HL-60 (cell line): ENCODE results near the gene SGMS1.

Experiments used
- DNase-seq, 2 experiments: peaks; one replicate each; pipeline ENCODE4 v3.0.0-alpha.2; 2010 to 2020; ENCODE audit warnings: low read depth in 1 of 2, low spot score in 1 of 2
- H3K27ac ChIP-seq: fragments of 250-450 bp; sonication (Bioruptor Pico); replicated peaks from 2 replicates; pipeline ENCODE4 v1.5.1; 2020; ENCODE audit warnings: mild to moderate bottlenecking, moderate library complexity
- H3K27me3 ChIP-seq: fragments of 250-450 bp; sonication (Bioruptor Pico); 2 replicates; pipeline ENCODE4 v1.5.1; 2021; ENCODE audit warnings: mild to moderate bottlenecking, moderate library complexity; ENCODE audit not compliant: insufficient read depth, poor library complexity, severe bottlenecking
- H3K4me3 ChIP-seq: replicated peaks from 2 replicates; pipeline ENCODE4 v1.5.1; 2011; ENCODE audit warnings: mild to moderate bottlenecking, control low read depth, low read length; ENCODE audit not compliant: insufficient read depth
- GABPA ChIP-seq: IDR thresholded peaks from 2 replicates; pipeline ENCODE4 v1.6.1; 2012; ENCODE audit warnings: low read depth
- POLR2AphosphoS5 ChIP-seq: IDR thresholded peaks from 2 replicates; pipeline ENCODE4 v1.6.1; 2012; ENCODE audit warnings: low read depth
- SPI1 ChIP-seq: IDR thresholded peaks from 2 replicates; pipeline ENCODE4 v1.6.1; 2012; ENCODE audit warnings: low read depth, mild to moderate bottlenecking, borderline replicate concordance
- TF ChIP-seq, protein P1 (sequence below): IDR thresholded peaks from 2 replicates; pipeline ENCODE4 v1.6.1; 2012; ENCODE audit warnings: low read depth; ENCODE audit not compliant: insufficient replicate concordance
- TF ChIP-seq, protein P2 (sequence below): IDR thresholded peaks from one replicate; pipeline ENCODE4 v1.5.1; 2011; ENCODE audit warnings: low read length, control low read depth, inconsistent platforms; ENCODE audit not compliant: insufficient read depth

The SGMS1 gene

DNA sequence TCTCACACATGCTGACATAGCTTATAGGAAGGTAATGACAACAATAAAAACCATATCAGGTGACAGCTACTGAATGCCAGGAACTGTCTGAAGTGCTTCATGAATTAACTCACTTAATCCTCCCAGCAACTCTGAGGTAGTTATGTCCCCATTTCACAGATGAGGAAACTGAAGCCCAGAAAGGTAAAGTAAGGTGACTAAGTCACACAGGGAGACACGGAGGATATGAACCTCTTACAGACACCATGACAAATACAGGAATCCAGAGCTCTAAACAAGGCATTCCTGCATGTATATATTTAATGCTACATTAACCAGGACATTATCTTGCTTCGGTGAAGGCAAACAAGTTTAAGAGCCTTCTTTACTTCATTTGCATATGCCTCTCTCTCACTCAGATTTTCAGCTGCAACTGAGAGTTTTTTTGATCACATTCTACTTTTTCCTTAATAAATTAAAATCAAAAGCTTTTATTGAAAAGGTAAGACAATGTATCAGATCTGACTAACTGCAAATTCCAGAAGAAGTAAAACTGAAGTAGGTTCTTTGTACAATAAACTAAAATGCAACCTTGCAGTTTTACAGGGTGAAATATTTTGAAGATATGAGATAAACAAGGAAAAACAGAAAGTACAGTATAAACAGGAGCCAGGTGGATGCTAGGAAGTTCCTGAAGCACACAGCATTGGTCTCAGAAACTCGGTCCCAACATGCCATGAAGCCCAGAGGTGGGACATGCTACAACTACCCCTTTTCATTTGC, 79.5 kb downstream of the SGMS1 start:
- no peak for DNase-seq
- Histone ChIP-seq H3K4me3 (no peak overlapping the region), H3K27ac (no peak overlapping the region), H3K27me3 (no peaks in the 10 kb centered on the region)
- TF ChIP-seq GABPA (no peak), SPI1 (no peak), POLR2AphosphoS5 (no peak)
- TF ChIP-seq, protein P1, sequence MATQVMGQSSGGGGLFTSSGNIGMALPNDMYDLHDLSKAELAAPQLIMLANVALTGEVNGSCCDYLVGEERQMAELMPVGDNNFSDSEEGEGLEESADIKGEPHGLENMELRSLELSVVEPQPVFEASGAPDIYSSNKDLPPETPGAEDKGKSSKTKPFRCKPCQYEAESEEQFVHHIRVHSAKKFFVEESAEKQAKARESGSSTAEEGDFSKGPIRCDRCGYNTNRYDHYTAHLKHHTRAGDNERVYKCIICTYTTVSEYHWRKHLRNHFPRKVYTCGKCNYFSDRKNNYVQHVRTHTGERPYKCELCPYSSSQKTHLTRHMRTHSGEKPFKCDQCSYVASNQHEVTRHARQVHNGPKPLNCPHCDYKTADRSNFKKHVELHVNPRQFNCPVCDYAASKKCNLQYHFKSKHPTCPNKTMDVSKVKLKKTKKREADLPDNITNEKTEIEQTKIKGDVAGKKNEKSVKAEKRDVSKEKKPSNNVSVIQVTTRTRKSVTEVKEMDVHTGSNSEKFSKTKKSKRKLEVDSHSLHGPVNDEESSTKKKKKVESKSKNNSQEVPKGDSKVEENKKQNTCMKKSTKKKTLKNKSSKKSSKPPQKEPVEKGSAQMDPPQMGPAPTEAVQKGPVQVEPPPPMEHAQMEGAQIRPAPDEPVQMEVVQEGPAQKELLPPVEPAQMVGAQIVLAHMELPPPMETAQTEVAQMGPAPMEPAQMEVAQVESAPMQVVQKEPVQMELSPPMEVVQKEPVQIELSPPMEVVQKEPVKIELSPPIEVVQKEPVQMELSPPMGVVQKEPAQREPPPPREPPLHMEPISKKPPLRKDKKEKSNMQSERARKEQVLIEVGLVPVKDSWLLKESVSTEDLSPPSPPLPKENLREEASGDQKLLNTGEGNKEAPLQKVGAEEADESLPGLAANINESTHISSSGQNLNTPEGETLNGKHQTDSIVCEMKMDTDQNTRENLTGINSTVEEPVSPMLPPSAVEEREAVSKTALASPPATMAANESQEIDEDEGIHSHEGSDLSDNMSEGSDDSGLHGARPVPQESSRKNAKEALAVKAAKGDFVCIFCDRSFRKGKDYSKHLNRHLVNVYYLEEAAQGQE, result no peak
- TF ChIP-seq, protein P2, sequence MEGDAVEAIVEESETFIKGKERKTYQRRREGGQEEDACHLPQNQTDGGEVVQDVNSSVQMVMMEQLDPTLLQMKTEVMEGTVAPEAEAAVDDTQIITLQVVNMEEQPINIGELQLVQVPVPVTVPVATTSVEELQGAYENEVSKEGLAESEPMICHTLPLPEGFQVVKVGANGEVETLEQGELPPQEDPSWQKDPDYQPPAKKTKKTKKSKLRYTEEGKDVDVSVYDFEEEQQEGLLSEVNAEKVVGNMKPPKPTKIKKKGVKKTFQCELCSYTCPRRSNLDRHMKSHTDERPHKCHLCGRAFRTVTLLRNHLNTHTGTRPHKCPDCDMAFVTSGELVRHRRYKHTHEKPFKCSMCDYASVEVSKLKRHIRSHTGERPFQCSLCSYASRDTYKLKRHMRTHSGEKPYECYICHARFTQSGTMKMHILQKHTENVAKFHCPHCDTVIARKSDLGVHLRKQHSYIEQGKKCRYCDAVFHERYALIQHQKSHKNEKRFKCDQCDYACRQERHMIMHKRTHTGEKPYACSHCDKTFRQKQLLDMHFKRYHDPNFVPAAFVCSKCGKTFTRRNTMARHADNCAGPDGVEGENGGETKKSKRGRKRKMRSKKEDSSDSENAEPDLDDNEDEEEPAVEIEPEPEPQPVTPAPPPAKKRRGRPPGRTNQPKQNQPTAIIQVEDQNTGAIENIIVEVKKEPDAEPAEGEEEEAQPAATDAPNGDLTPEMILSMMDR, result no peak

DNA sequence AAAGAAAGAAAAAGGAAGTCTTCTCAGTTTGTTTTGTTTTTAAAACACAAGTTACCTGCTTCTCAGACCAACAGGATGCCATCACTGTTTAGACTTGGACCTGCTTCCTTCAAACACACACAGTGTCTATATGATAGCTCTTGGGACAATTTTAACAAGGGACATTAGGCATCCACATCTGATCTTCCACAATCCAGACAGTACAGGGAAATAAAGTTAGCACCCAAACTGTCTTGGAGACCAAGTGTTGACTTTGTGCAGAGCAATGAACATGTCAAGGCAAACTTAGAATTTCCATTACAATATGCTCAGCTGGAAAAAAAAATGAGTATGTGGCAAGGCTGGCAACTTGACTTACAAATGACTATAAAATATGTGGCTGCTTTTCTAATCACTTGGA, 80.9 kb downstream of the SGMS1 start:
- Histone ChIP-seq H3K27me3 (no peaks in the 10 kb centered on the region), H3K27ac (no peak overlapping the region), H3K4me3 (no peak overlapping the region)
- no peak for TF ChIP-seq GABPA
- TF ChIP-seq, protein P2, result no peak
- TF ChIP-seq SPI1, result no peak
- TF ChIP-seq, protein P1, result no peak
- DNase-seq, result no peak

DNA sequence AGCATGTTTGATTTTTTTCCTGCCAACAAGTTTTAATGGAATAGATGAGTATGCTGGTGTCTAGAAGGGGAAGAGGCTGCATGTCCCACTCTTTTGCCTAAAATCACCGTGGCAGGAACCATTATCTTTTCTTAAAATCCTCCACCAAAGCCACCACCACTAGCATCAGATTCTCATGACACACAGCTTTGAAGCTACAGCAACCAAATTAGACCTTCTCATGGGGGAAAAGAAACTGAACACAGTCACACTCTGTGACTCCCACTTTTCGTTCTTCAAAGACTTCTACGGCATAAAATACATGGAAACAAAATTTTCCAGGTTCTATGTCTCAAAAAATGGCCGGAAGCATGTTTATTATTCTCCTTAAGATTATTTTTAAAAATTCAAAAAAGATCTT, 81.8 kb downstream of the SGMS1 start:
- Histone ChIP-seq H3K27me3 (no peaks in the 10 kb centered on the region), H3K27ac (no peak overlapping the region), H3K4me3 (no peak overlapping the region)
- DNase-seq, result no peak
- TF ChIP-seq GABPA (no peak), SPI1 (no peak), POLR2AphosphoS5 (no peak)
- TF ChIP-seq, protein P2, result no peak
- TF ChIP-seq, protein P1, result no peak
